Vagina (tissue), 2 donors: Measurements from ENCODE around the gene TMEM39A.

Source experiments
- POLR2AphosphoS5 ChIP-seq, 2 donors: sonication (generic); formaldehyde crosslinking; IDR thresholded peaks; one replicate each; pipeline ENCODE4 v1.9.0; 2017; ENCODE audit warnings: antibody characterized with exemption in 2 of 2, mild to moderate bottlenecking in 2 of 2, low read depth in 1 of 2; ENCODE audit not compliant: insufficient read depth in 1 of 2
- TF ChIP-seq, protein P1 (sequence below), 3 experiments: fragments of 450-650 bp in 2 of 3; fragments of 200-600 bp in 1 of 3; sonication (generic) in 1 of 3; IDR thresholded peaks; one replicate each; pipeline ENCODE4 v1.5.1; 2017 to 2019; ENCODE audit warnings: antibody characterized with exemption in 3 of 3, mild to moderate bottlenecking in 2 of 3, moderate library complexity in 2 of 3

DNA sequence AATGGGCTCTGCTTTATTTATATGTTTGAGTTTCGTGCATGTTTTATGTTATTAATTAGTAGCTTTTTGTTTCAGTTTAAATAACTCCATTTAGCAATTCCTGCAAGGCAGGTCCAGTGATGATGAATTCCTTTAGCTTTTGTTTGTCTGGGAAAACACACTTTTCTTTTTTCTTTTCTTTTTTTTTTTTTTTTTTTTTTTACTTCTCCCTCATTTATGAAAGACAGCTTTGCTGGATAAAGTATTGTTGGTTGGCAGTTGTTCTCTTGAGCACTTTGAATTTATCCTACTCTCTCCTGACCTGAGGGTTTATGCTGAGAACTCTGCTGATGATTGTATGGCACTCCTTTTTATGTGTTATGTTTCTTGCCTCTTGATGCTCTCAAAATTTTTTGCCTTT lies 35.7 kb downstream of the TMEM39A start:
- TF ChIP-seq, protein P1, sequence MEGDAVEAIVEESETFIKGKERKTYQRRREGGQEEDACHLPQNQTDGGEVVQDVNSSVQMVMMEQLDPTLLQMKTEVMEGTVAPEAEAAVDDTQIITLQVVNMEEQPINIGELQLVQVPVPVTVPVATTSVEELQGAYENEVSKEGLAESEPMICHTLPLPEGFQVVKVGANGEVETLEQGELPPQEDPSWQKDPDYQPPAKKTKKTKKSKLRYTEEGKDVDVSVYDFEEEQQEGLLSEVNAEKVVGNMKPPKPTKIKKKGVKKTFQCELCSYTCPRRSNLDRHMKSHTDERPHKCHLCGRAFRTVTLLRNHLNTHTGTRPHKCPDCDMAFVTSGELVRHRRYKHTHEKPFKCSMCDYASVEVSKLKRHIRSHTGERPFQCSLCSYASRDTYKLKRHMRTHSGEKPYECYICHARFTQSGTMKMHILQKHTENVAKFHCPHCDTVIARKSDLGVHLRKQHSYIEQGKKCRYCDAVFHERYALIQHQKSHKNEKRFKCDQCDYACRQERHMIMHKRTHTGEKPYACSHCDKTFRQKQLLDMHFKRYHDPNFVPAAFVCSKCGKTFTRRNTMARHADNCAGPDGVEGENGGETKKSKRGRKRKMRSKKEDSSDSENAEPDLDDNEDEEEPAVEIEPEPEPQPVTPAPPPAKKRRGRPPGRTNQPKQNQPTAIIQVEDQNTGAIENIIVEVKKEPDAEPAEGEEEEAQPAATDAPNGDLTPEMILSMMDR (IDR thresholded peaks at IDR 0.05): no peak
- TF ChIP-seq POLR2AphosphoS5 (IDR thresholded peaks at IDR 0.05; ENCODE audit: insufficient read depth in 1 of 2, low read depth in 1 of 2): no peak
